CD4-positive, alpha-beta T cell treated with Interleukin-10 for 1 hour (primary cell): ENCODE results near the gene GAS2L1.

Experiments
- DNase-seq: peaks from one replicate; pipeline ENCODE4 v3.0.0-alpha.2; 2020

Gene GAS2L1

GRCh38 chr22:29310065-29310862 is 3.8 kb downstream of the GAS2L1 start:
- DNase-seq = no peak

- DNase-seq = peak; percentile 63
Measured at GRCh38 chr22:29310863-29311339, 4.5 kb downstream of the GAS2L1 start.

- DNase-seq = no peak
Measured at GRCh38 chr22:29311464-29312217, 5.2 kb downstream of the GAS2L1 start.

- DNase-seq = no peak
Measured at GRCh38 chr22:29312218-29313125, 6.0 kb downstream of the GAS2L1 start.

- DNase-seq = no peak
Measured at GRCh38 chr22:29313126-29313575, 6.7 kb downstream of the GAS2L1 start.

GRCh38 chr22:29313576-29314466 is 7.4 kb downstream of the GAS2L1 start:
- no peak for DNase-seq

GRCh38 chr22:29314537-29315285 is 8.3 kb downstream of the GAS2L1 start:
- no peak for DNase-seq

- DNase-seq = no peak
Measured at GRCh38 chr22:29315286-29316140, 9.1 kb downstream of the GAS2L1 start, which contains the start of gene RASL10A. Gene RASL10A, minus strand, starts transcription at chr22:29315697. Its CDS starts 451 bp downstream, at chr22:29315246.

- DNase-seq = no peak
Measured at GRCh38 chr22:29316141-29316828, 9.8 kb downstream of the GAS2L1 start.

GRCh38 chr22:29317827-29318454 is 11.5 kb downstream of the GAS2L1 start:
- DNase-seq = no peak

GRCh38 chr22:29319072-29319471 is 12.6 kb downstream of the GAS2L1 start:
- DNase-seq = no peak

GRCh38 chr22:29320546-29320945 is 14.1 kb downstream of the GAS2L1 start:
- DNase-seq = no peak

GRCh38 chr22:29323641-29324040 is 17.2 kb downstream of the GAS2L1 start:
- no peak for DNase-seq

- DNase-seq = no peak
Measured at GRCh38 chr22:29325356-29325755, 18.9 kb downstream of the GAS2L1 start.

GRCh38 chr22:29325785-29326315 is 19.4 kb downstream of the GAS2L1 start:
- DNase-seq = no peak

GRCh38 chr22:29326481-29326880 is 20.0 kb downstream of the GAS2L1 start:
- no peak for DNase-seq

- no peak for DNase-seq
Measured at GRCh38 chr22:29327089-29327764, 20.8 kb downstream of the GAS2L1 start.

GRCh38 chr22:29328055-29328454 is 21.6 kb downstream of the GAS2L1 start:
- DNase-seq = no peak
